GM12878 (cell line): ENCODE data around the gene OCA2. TPM values are rescaled to one million over a fixed set of nuclear protein-coding genes. Genes with fewer than 3 reads are reported as not detected.

ENCODE experiments used
- ATAC-seq: fragments of 200-7000 bp; cut with Tn5 transposase; 3 replicates; pipeline ENCODE4 v1.9.1; 2020; ENCODE audit warnings: mild to moderate bottlenecking, moderate library complexity
- BruUV-seq: library from RNA; stranded (reverse); fragments of 400-500 nt; replicated peaks from 2 replicates; lab custom pipeline; 2021; lab: Mats Ljungman, UMichigan
- CTCF ChIA-PET: fragments of 300-600 bp; sonication (Branson Sonifier 250); formaldehyde crosslinking; extraction: SDS; loops from one replicate; lab custom pipeline; 2021; ENCODE audit warnings: inconsistent platforms; lab: Yijun Ruan, JAX
- POLR2A ChIA-PET: fragments of 350-600 bp; formaldehyde crosslinking; extraction: SDS; loops from one replicate; lab custom pipeline; 2021; ENCODE audit warnings: inconsistent platforms; lab: Charles Lee
- RAD21 ChIA-PET: fragments of 300-600 bp; sonication (Branson Sonifier 250); formaldehyde crosslinking; loops from one replicate; lab custom pipeline; 2023; ENCODE audit warnings: antibody characterized with exemption; ENCODE audit not compliant: unreplicated experiment; lab: Charles Lee
- SMC1A ChIA-PET: fragments of 300-600 bp; sonication (Branson Sonifier 250); formaldehyde crosslinking; loops from one replicate; lab custom pipeline; 2023; ENCODE audit not compliant: unreplicated experiment, uncharacterized antibody; lab: Charles Lee
- DNase-seq: peaks from one replicate; pipeline ENCODE4 v3.0.0-alpha.2; 2011; ENCODE audit warnings: low read depth, low spot score
- FAIRE-seq: peaks from 3 replicates; lab custom pipeline; 2011; peaks lifted over from hg19 to GRCh38; lab: Jason Lieb, UNC
- H2AFZ ChIP-seq: 2 replicates; pipeline ENCODE4 v1.6.0; 2011; ENCODE audit warnings: low read depth, low read length, control low read depth; ENCODE audit not compliant: control insufficient read depth
- H3K27ac ChIP-seq: 2 replicates; pipeline ENCODE4 v1.5.1; 2011; ENCODE audit warnings: control low read depth; ENCODE audit not compliant: control insufficient read depth, insufficient read depth
- H3K27me3 ChIP-seq, 2 experiments: replicated peaks in 1 of 2; 2 replicates each; pipeline versions ENCODE4 v1.6.0 to v1.6.1; 2011; ENCODE audit warnings: low read length in 1 of 2; ENCODE audit not compliant: control insufficient read depth in 2 of 2, insufficient read depth in 2 of 2
- H3K36me3 ChIP-seq, 2 experiments: 2 replicates each; pipeline ENCODE4 v1.5.1; 2011; ENCODE audit warnings: low read length in 1 of 2; ENCODE audit not compliant: control insufficient read depth in 2 of 2, insufficient read depth in 2 of 2
- H3K4me1 ChIP-seq: 2 replicates; pipeline ENCODE4 v1.6.1; 2011; ENCODE audit warnings: mild to moderate bottlenecking, low read length, moderate library complexity, mixed read lengths; ENCODE audit not compliant: control insufficient read depth, insufficient read depth
- H3K4me2 ChIP-seq: 2 replicates; pipeline ENCODE4 v1.6.0; 2011; ENCODE audit warnings: control low read depth; ENCODE audit not compliant: control insufficient read depth, insufficient read depth
- H3K4me3 ChIP-seq: fragments of 200-600 bp; sonication (generic); 2 replicates; pipeline ENCODE4 v1.5.1; 2016
- H3K79me2 ChIP-seq: 2 replicates; pipeline ENCODE4 v1.6.0; 2011; ENCODE audit warnings: low read length; ENCODE audit not compliant: control insufficient read depth, insufficient read depth
- H3K9ac ChIP-seq: 2 replicates; pipeline ENCODE4 v1.8.0; 2011; ENCODE audit warnings: low read length, control low read depth, mixed read lengths; ENCODE audit not compliant: control insufficient read depth, insufficient read depth
- H3K9me3 ChIP-seq: replicated peaks from 3 replicates; pipeline ENCODE4 v1.5.1; 2011; ENCODE audit warnings: mild to moderate bottlenecking, low read length; ENCODE audit not compliant: control insufficient read depth, insufficient read depth
- H4K20me1 ChIP-seq: 2 replicates; pipeline ENCODE4 v1.6.0; 2011; ENCODE audit not compliant: control insufficient read depth, insufficient read depth
- ASH2L ChIP-seq: fragments of 300-600, 200-600 bp; sonication (generic); IDR thresholded peaks from 2 replicates; pipeline ENCODE4 v1.6.1; 2017; ENCODE audit warnings: low read depth, mild to moderate bottlenecking, borderline replicate concordance
- CEBPB ChIP-seq, 2 experiments: fragments of 150-350 bp in 1 of 2; IDR thresholded peaks; 2 replicates each; pipeline ENCODE4 v1.6.1; 2012 to 2014; ENCODE audit warnings: low read depth in 2 of 2, low read length in 2 of 2, borderline replicate concordance in 1 of 2, inconsistent platforms in 1 of 2
- CREM ChIP-seq: IDR thresholded peaks from 2 replicates; pipeline ENCODE4 v1.6.1; 2014; ENCODE audit warnings: antibody characterized with exemption, low read depth
- EGR1 ChIP-seq, 2 experiments: IDR thresholded peaks; 1 replicate in 1 of 2; 2 replicates in 1 of 2; pipeline ENCODE4 v1.6.1; 2011 to 2012; ENCODE audit warnings: low read depth in 2 of 2, low read length in 2 of 2, borderline replicate concordance in 1 of 2, mild to moderate bottlenecking in 1 of 2, moderate library complexity in 1 of 2
- IKZF2 ChIP-seq, 2 experiments: fragments of 450-650 bp; IDR thresholded peaks; 2 replicates each; pipeline ENCODE4 v1.6.1; 2017; ENCODE audit warnings: mild to moderate bottlenecking in 2 of 2, moderate library complexity in 2 of 2
- IRF4 ChIP-seq: IDR thresholded peaks from 2 replicates; pipeline ENCODE4 v1.6.1; 2011; ENCODE audit warnings: low read depth, low read length
- IRF5 ChIP-seq: fragments of 450-650 bp; IDR thresholded peaks from 2 replicates; pipeline ENCODE4 v1.6.1; 2017; ENCODE audit warnings: borderline replicate concordance
- KAT2A ChIP-seq: conservative IDR thresholded peaks from 2 replicates; pipeline ENCODE4 v1.6.1; 2011; ENCODE audit warnings: low read depth, low read length; ENCODE audit not compliant: control insufficient read depth
- MEF2A ChIP-seq: IDR thresholded peaks from 2 replicates; pipeline ENCODE4 v1.6.1; 2011; ENCODE audit warnings: low read depth, mild to moderate bottlenecking, low read length, moderate library complexity; ENCODE audit not compliant: insufficient read depth
- NFYA ChIP-seq: IDR thresholded peaks from 2 replicates; pipeline ENCODE4 v1.6.1; 2011; ENCODE audit warnings: low read depth, mild to moderate bottlenecking, low read length, improper control_type of control experiment, borderline replicate concordance
- PML ChIP-seq: IDR thresholded peaks from 2 replicates; pipeline ENCODE4 v1.6.1; 2012; ENCODE audit warnings: low read length, inconsistent platforms
- POU2F2 ChIP-seq: IDR thresholded peaks from 3 replicates; pipeline ENCODE4 v1.6.1; 2011; ENCODE audit warnings: low read depth, mild to moderate bottlenecking, low read length, borderline replicate concordance
- RAD21 ChIP-seq: IDR thresholded peaks from 2 replicates; pipeline ENCODE4 v1.6.1; 2011; ENCODE audit warnings: mild to moderate bottlenecking, low read depth, low read length, moderate library complexity; ENCODE audit not compliant: insufficient read depth
- RBBP5 ChIP-seq: fragments of 200-600 bp; sonication (generic); conservative IDR thresholded peaks from 2 replicates; pipeline ENCODE4 v1.6.1; 2016
- SUZ12 ChIP-seq: fragments of 200-600 bp; sonication (generic); IDR thresholded peaks from one replicate; pipeline ENCODE4 v1.6.1; 2018; ENCODE audit warnings: antibody characterized with exemption, mild to moderate bottlenecking; ENCODE audit not compliant: unreplicated experiment
- TARDBP ChIP-seq: IDR thresholded peaks from 2 replicates; pipeline ENCODE4 v1.6.1; 2016; ENCODE audit warnings: borderline replicate concordance
- ZNF207 ChIP-seq: fragments of 450-650 bp; IDR thresholded peaks from 2 replicates; pipeline ENCODE4 v1.6.1; 2014; ENCODE audit warnings: antibody characterized with exemption, mild to moderate bottlenecking, borderline replicate concordance
- ZNF274 ChIP-seq: IDR thresholded peaks from one replicate; pipeline ENCODE4 v1.8.0; 2011; ENCODE audit not compliant: insufficient read length, insufficient read depth
- ZNF592 ChIP-seq: fragments of 450-650 bp; IDR thresholded peaks from 2 replicates; pipeline ENCODE4 v1.6.1; 2017; ENCODE audit warnings: mild to moderate bottlenecking, moderate library complexity
- WGBS: methylation state at CpG from one replicate; pipeline ENCODE4 v1.1.6; 2016; ENCODE audit warnings: low lambda C conversion rate; ENCODE audit not compliant: insufficient replicate concordance, insufficient coverage; ENCODE audit errors: missing lambda C conversion rate; 5-methylcytosine and 5-hydroxymethylcytosine counted together
- in situ Hi-C: fragments of 300-500 bp; cut with MboI; formaldehyde crosslinking; loops from 9 replicates; pipeline ENCODE4 v1.14.3; 2018; ENCODE audit warnings: mixed read lengths
- intact Hi-C: fragments of 100-400 bp; cut with micrococcal nuclease; formaldehyde crosslinking; loops from one replicate; pipeline ENCODE4 v1.14.2; 2022; ENCODE audit not compliant: unreplicated experiment
- polyA plus RNA-seq, 11 experiments: library from polyadenylated mRNA; depleted of rRNA in 4 of 11; unstranded in 6 of 11; stranded (reverse) in 5 of 11; fragments of >200 nt; fragmentation: Nextera tagmentation in 4 of 11; fragmentation: Illumina TruSeq in 1 of 11; extraction: Ambion mirVana in 4 of 11; extraction: Trizol in 1 of 11; gene quantifications; 1 replicate in 1 of 11; 2 replicates in 10 of 11; pipeline versions ENCODE4 v1.2.1 to v1.2.3, GENCODE V29; 2011 to 2016; ENCODE audit warnings: inconsistent platforms in 2 of 11, missing spikeins in 2 of 11, low read depth in 1 of 11
- total RNA-seq, 4 experiments: library from RNA; depleted of rRNA in 3 of 4; stranded (reverse); fragments of >200 nt in 3 of 4; fragmentation: Illumina TruSeq in 1 of 4; extraction: Trizol in 1 of 4; gene quantifications; 2 replicates each; pipeline versions ENCODE4 v1.2.1 to v1.2.3, GENCODE V29; 2013 to 2021

Gene OCA2
- total and polyA plus RNA-seq, 10 of the 15 experiments (the other 5 are each of a cell fraction or from before 2014, with no cell fraction given): 0.04 to 1.8 TPM; not detected in 8

DNA sequence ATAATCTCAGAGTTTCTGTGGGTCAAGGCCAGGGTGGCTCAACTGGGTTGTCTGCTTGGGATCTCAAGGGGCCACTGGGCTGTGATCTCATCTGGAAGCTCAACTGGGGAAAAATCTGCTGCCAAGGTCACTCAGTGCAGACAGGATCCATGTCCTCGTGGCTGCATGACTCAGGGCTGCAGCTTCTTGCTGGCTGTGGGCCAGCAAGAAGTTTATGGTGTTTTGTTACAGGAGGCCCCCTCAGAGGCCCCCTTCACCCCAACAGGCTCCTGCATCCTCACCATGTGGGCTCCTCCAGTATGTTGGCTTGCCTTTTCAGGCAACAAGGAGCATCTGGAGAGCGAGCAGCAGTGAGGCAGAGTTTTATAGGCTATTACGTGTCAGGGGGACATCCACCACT lies 14.6 kb downstream of the OCA2 start:
- Histone ChIP-seq H3K4me1 (no peaks in the 10 kb centered on the region), H3K4me3 (no peak overlapping the region), H3K4me2 (no peak overlapping the region), H3K79me2 (no peaks in the 10 kb centered on the region), H3K9ac (no peak overlapping the region), H2AFZ (no peak overlapping the region), H3K27me3 (no peaks in the 10 kb centered on the region), H3K9me3 (no peaks in the 10 kb centered on the region; the same call in 2 of the 3 replicates), H3K36me3 (no peaks in the 10 kb centered on the region), H4K20me1 (no peaks in the 10 kb centered on the region), H3K27ac (no peak overlapping the region)
- in situ Hi-C loops (loop anchor here (5.0 kb wide), 1 partner anchor 33 kb away; no protein-coding TSS in a partner anchor), intact Hi-C loops (no loop called here)
- DNase-seq (no peak), FAIRE-seq (no peak), ATAC-seq (no peak)
- CTCF ChIA-PET: interaction anchor here (1.1 kb wide), 1 partner anchor 26 kb away, joined by 3 read pairs; no protein-coding TSS in a partner anchor
- RAD21 ChIA-PET: no interaction called here
- SMC1A ChIA-PET: no interaction called here
- no TSS peak for BruUV-seq
- POLR2A ChIA-PET: no interaction called here
- no peak for TF ChIP-seq MEF2A
- TF ChIP-seq CREM: no peak
- no peak for TF ChIP-seq TARDBP
- no peak for TF ChIP-seq CEBPB (IDR thresholded peaks at IDR 0.05; ENCODE audit: borderline replicate concordance in 1 of 2, low read depth in 2 of 2, low read length in 2 of 2)
- no peak for TF ChIP-seq IKZF2 (IDR thresholded peaks at IDR 0.05)
- no peak for TF ChIP-seq KAT2A
- no peak for TF ChIP-seq EGR1 (IDR thresholded peaks at IDR 0.05; ENCODE audit: borderline replicate concordance in 1 of 2, low read depth in 2 of 2, low read length in 2 of 2)
- TF ChIP-seq IRF5: no peak
- TF ChIP-seq ZNF592: no peak
- no peak for TF ChIP-seq PML
- no peak for TF ChIP-seq ZNF207
- no peak for TF ChIP-seq ZNF274
- TF ChIP-seq NFYA: no peak
- no peak for TF ChIP-seq ASH2L
- TF ChIP-seq IRF4: no peak
- no peak for TF ChIP-seq RBBP5
- no peak for TF ChIP-seq POU2F2
- no peak for TF ChIP-seq RAD21
- no peak for TF ChIP-seq SUZ12
- WGBS: 25% methylated on average over 3 of the region's 3 CpGs
